Endothelial cell of umbilical vein (primary cell): ENCODE measurements around the gene SEMA6C.

Source experiments
- CTCF ChIP-seq, 2 donors: IDR thresholded peaks; 1 replicate in 1 of 2; 2 replicates in 1 of 2; pipeline ENCODE4 v1.5.1; 2011; ENCODE audit warnings: low read length in 2 of 2, mild to moderate bottlenecking in 2 of 2, moderate library complexity in 2 of 2, control low read depth in 1 of 2, inconsistent platforms in 1 of 2, low read depth in 1 of 2; ENCODE audit not compliant: insufficient read depth in 1 of 2; ENCODE audit errors: extremely low read depth in 1 of 2
- EZH2 ChIP-seq: IDR thresholded peaks from 2 replicates; pipeline ENCODE4 v1.6.1; 2012; ENCODE audit warnings: borderline replicate concordance, low read depth, mild to moderate bottlenecking, moderate library complexity, low read length, inconsistent platforms; ENCODE audit not compliant: severe bottlenecking
- MYC ChIP-seq: IDR thresholded peaks from one replicate; pipeline ENCODE4 v1.6.1; 2011; ENCODE audit warnings: mild to moderate bottlenecking, low read depth, low read length
- POLR2A ChIP-seq: IDR thresholded peaks from 2 replicates; pipeline ENCODE4 v1.6.1; 2012; ENCODE audit warnings: low read depth, mild to moderate bottlenecking, control low read depth, low read length
- POLR2AphosphoS5 ChIP-seq: IDR thresholded peaks from 2 replicates; pipeline ENCODE4 v1.6.1; 2012; ENCODE audit warnings: low read depth, mild to moderate bottlenecking, control low read depth, low read length, moderate library complexity; ENCODE audit not compliant: insufficient read depth
- TF ChIP-seq, protein P1 (sequence below): IDR thresholded peaks from 2 replicates; pipeline ENCODE4 v1.6.1; 2011; ENCODE audit not compliant: insufficient read depth, insufficient read length

DNA sequence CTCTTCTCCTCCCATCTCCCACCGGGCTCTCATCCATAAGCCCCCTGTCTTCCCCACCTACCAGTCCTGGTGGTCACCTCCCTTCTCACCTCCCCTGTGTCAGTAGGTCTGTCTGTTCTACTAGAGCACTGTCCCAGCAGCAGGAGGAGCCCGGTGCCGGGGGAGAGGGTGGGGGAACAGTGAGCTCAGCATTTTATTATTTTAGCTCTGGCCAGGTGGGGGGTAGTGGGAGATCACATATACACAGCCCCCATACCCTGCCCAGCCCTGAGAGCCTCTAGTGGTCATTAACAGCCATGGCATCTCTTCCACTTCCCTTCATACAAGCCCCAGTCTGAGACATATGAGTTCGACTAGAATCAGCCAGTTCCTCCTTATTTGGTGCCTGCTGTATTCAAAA, 29.4 kb upstream of the SEMA6C start, which contains the start of gene TMOD4:
- peak; percentile 47 to 61 for TF ChIP-seq CTCF (IDR thresholded peaks at IDR 0.05; ENCODE audit: extremely low read depth in 1 of 2, insufficient read depth in 1 of 2, low read depth in 1 of 2, low read length in 2 of 2)
- no peak for TF ChIP-seq POLR2AphosphoS5
- no peak for TF ChIP-seq POLR2A
- no peak for TF ChIP-seq EZH2
- TF ChIP-seq MYC, result no peak
- TF ChIP-seq, protein P1, sequence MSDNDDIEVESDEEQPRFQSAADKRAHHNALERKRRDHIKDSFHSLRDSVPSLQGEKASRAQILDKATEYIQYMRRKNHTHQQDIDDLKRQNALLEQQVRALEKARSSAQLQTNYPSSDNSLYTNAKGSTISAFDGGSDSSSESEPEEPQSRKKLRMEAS, result no peak
